A549 (cell line): Measurements from ENCODE around the gene MYCN. TPM values are rescaled to one million over a fixed set of nuclear protein-coding genes. Genes with fewer than 3 reads are reported as not detected.

Experiments
- ATAC-seq, 2 experiments: fragments of 200-7000 bp in 1 of 2; fragments of >200 bp in 1 of 2; cut with Nextera tagmentation in 1 of 2; cut with Tn5 transposase in 1 of 2; 3 replicates each; pipeline versions ENCODE4 v1.8.0 to v1.9.1; 2018 to 2020; ENCODE audit warnings: mild to moderate bottlenecking in 1 of 2, moderate library complexity in 1 of 2
- CTCF ChIA-PET: fragments of 300-600 bp; sonication (Branson Sonifier 250); formaldehyde crosslinking; extraction: SDS; loops from one replicate; lab custom pipeline; 2021; ENCODE audit warnings: antibody characterized with exemption, inconsistent platforms; lab: Yijun Ruan, JAX
- POLR2A ChIA-PET: fragments of 350-600 bp; formaldehyde crosslinking; extraction: SDS; loops from one replicate; lab custom pipeline; 2021; ENCODE audit warnings: antibody characterized with exemption, inconsistent platforms; lab: Yijun Ruan, JAX
- DNase-seq, 2 experiments: peaks; one replicate each; pipeline versions ENCODE4 v3.0.0 to v3.0.0-alpha.2; 2011 to 2016; ENCODE audit warnings: low read depth in 1 of 2, low spot score in 1 of 2
- FAIRE-seq: peaks from 2 replicates; lab custom pipeline; 2011; peaks lifted over from hg19 to GRCh38; lab: Jason Lieb, UNC
- H3K27ac ChIP-seq, 2 experiments: fragments of >200 bp; sonication (Bioruptor Twin); formaldehyde crosslinking; 3 replicates each; pipeline ENCODE4 v1.5.1; 2016 to 2017
- H3K4me1 ChIP-seq: fragments of >200 bp; sonication (Bioruptor Twin); formaldehyde crosslinking; 3 replicates; pipeline ENCODE4 v1.6.1; 2016
- H3K4me2 ChIP-seq: fragments of >200 bp; sonication (Bioruptor Twin); formaldehyde crosslinking; 3 replicates; pipeline ENCODE4 v1.6.1; 2016
- H3K4me3 ChIP-seq: fragments of >200 bp; sonication (Bioruptor Twin); formaldehyde crosslinking; 3 replicates; pipeline ENCODE4 v1.5.1; 2016
- H3K9me3 ChIP-seq: fragments of >200 bp; sonication (Bioruptor Twin); formaldehyde crosslinking; 3 replicates; pipeline ENCODE4 v1.6.1; 2016
- BHLHE40 ChIP-seq: IDR thresholded peaks from 2 replicates; pipeline ENCODE4 v1.6.1; 2012; ENCODE audit warnings: low read depth, low read length, inconsistent platforms
- CTCF ChIP-seq: fragments of >200 bp; sonication (Bioruptor Twin); formaldehyde crosslinking; IDR thresholded peaks from 3 replicates; pipeline ENCODE4 v1.5.1; 2016
- FOSB ChIP-seq: fragments of 250-450 bp; sonication (Bioruptor Pico); IDR thresholded peaks from 2 replicates; pipeline ENCODE4 v1.5.0; 2020; ENCODE audit warnings: mild to moderate bottlenecking, moderate library complexity
- FOXS1 ChIP-seq: fragments of 250-450 bp; sonication (Bioruptor Pico); IDR thresholded peaks from 2 replicates; pipeline ENCODE4 v1.5.0; 2020; ENCODE audit warnings: mild to moderate bottlenecking, moderate library complexity
- HOXA7 ChIP-seq: fragments of 250-450 bp; sonication (Bioruptor Pico); IDR thresholded peaks from 2 replicates; pipeline ENCODE4 v1.5.0; 2020; ENCODE audit warnings: mild to moderate bottlenecking, moderate library complexity
- MAFK ChIP-seq: fragments of 450-650 bp; IDR thresholded peaks from 2 replicates; pipeline ENCODE4 v1.6.1; 2014; ENCODE audit not compliant: partially characterized antibody
- MAZ ChIP-seq: fragments of 150-350 bp; IDR thresholded peaks from 2 replicates; pipeline ENCODE4 v1.6.1; 2014; ENCODE audit warnings: antibody characterized with exemption, low read depth, low read length, borderline replicate concordance
- NFE2L2 ChIP-seq: fragments of 150-350 bp; conservative IDR thresholded peaks from 2 replicates; pipeline ENCODE4 v1.6.1; 2014; ENCODE audit warnings: low read length
- POLR2AphosphoS2 ChIP-seq: conservative IDR thresholded peaks from 2 replicates; pipeline ENCODE4 v1.6.1; 2012; ENCODE audit warnings: low read length, improper control_type of control experiment, inconsistent platforms
- RARB ChIP-seq: fragments of 250-450 bp; sonication (Bioruptor Pico); IDR thresholded peaks from 2 replicates; pipeline ENCODE4 v1.8.0; 2021; ENCODE audit warnings: mild to moderate bottlenecking, moderate library complexity
- TFCP2L1 ChIP-seq: fragments of 250-450 bp; sonication (Bioruptor Pico); IDR thresholded peaks from 2 replicates; pipeline ENCODE4 v1.5.0; 2021; ENCODE audit warnings: mild to moderate bottlenecking
- ZFP36 ChIP-seq: fragments of 450-650 bp; IDR thresholded peaks from 2 replicates; pipeline ENCODE4 v1.6.1; 2014; ENCODE audit warnings: borderline replicate concordance; ENCODE audit not compliant: partially characterized antibody
- ZSCAN20 ChIP-seq: fragments of 250-450 bp; sonication (Bioruptor Pico); IDR thresholded peaks from 2 replicates; pipeline ENCODE4 v1.8.0; 2022; ENCODE audit warnings: mild to moderate bottlenecking, moderate library complexity
- WGBS: methylation state at CpG from one replicate; pipeline ENCODE4 v1.1.6; 2017; ENCODE audit errors: missing lambda C conversion rate; 5-methylcytosine and 5-hydroxymethylcytosine counted together
- polyA plus RNA-seq, 4 experiments: library from polyadenylated mRNA; depleted of rRNA in 3 of 4; stranded (reverse); fragments of >200 nt; fragmentation: RNase III in 1 of 4; extraction: RNeasy Plus Mini Kit Qiagen cat#74134 plus additional on column Dnase treatment in 1 of 4; gene quantifications; 2 replicates in 3 of 4; 3 replicates in 1 of 4; pipeline ENCODE4 v1.2.3, GENCODE V29; 2011 to 2017
- TF ChIP-seq, protein P1 (sequence below): fragments of 250-450 bp; sonication (Bioruptor Pico); IDR thresholded peaks from 2 replicates; pipeline ENCODE4 v1.5.0; 2021; ENCODE audit warnings: mild to moderate bottlenecking, moderate library complexity, borderline replicate concordance
- TF ChIP-seq, protein P2 (sequence below): fragments of 450-650 bp; IDR thresholded peaks from 2 replicates; pipeline ENCODE4 v1.6.1; 2014; ENCODE audit warnings: antibody characterized with exemption
- TF ChIP-seq, protein P3 (sequence below): fragments of 200-600 bp; sonication (generic); IDR thresholded peaks from 2 replicates; pipeline ENCODE4 v1.6.1; 2016; ENCODE audit warnings: antibody characterized with exemption, mild to moderate bottlenecking, moderate library complexity
- TF ChIP-seq, protein P4 (sequence below): fragments of 250-450 bp; sonication (Bioruptor Pico); IDR thresholded peaks from 2 replicates; pipeline ENCODE4 v1.5.0; 2020; ENCODE audit warnings: low read depth, mild to moderate bottlenecking, moderate library complexity
- TF ChIP-seq, protein P5 (sequence below): IDR thresholded peaks from 2 replicates; pipeline ENCODE4 v1.6.1; 2012; ENCODE audit warnings: low read depth, borderline replicate concordance
- TF ChIP-seq, protein P6 (sequence below): IDR thresholded peaks from 2 replicates; pipeline ENCODE4 v1.6.1; 2012

MYCN gene
- polyA plus RNA-seq, 2 of the 4 experiments (the other 2 are of a cell fraction), result not detected

DNA sequence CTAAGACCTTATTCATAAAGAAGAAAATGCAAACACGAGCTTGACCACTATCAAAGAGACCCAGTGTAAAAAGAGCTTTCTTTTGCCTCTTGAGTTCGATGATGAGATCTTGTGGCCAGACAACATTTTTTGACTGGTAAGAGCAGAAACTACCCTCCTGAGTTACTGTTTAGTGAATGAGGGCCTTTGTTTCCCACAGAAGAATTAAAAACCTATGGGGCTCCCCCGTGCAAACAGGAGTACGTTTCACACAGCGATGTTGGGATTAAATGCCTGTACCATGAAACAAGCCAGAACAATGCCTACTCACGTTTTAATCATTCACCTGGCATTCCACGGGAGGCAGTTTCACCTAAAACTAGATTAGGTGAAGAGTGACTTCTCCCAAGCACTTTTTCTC, 36.0 kb downstream of the MYCN start (continued):
- TF ChIP-seq, protein P1, sequence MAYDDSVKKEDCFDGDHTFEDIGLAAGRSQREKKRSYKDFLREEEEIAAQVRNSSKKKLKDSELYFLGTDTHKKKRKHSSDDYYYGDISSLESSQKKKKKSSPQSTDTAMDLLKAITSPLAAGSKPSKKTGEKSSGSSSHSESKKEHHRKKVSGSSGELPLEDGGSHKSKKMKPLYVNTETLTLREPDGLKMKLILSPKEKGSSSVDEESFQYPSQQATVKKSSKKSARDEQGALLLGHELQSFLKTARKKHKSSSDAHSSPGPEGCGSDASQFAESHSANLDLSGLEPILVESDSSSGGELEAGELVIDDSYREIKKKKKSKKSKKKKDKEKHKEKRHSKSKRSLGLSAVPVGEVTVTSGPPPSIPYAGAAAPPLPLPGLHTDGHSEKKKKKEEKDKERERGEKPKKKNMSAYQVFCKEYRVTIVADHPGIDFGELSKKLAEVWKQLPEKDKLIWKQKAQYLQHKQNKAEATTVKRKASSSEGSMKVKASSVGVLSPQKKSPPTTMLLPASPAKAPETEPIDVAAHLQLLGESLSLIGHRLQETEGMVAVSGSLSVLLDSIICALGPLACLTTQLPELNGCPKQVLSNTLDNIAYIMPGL, result no peak
- TF ChIP-seq, protein P2, sequence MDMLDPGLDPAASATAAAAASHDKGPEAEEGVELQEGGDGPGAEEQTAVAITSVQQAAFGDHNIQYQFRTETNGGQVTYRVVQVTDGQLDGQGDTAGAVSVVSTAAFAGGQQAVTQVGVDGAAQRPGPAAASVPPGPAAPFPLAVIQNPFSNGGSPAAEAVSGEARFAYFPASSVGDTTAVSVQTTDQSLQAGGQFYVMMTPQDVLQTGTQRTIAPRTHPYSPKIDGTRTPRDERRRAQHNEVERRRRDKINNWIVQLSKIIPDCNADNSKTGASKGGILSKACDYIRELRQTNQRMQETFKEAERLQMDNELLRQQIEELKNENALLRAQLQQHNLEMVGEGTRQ, result no peak
- no peak for TF ChIP-seq FOXS1 (CRISPR knock-in tag)
- TF ChIP-seq TFCP2L1 (CRISPR knock-in tag), result no peak

GRCh38 chr2:15979051-15979758, 38.9 kb downstream of the MYCN start:
- FAIRE-seq, result no peak
- no peak for DNase-seq
- TF ChIP-seq POLR2AphosphoS2, result no peak
- TF ChIP-seq, protein P3, sequence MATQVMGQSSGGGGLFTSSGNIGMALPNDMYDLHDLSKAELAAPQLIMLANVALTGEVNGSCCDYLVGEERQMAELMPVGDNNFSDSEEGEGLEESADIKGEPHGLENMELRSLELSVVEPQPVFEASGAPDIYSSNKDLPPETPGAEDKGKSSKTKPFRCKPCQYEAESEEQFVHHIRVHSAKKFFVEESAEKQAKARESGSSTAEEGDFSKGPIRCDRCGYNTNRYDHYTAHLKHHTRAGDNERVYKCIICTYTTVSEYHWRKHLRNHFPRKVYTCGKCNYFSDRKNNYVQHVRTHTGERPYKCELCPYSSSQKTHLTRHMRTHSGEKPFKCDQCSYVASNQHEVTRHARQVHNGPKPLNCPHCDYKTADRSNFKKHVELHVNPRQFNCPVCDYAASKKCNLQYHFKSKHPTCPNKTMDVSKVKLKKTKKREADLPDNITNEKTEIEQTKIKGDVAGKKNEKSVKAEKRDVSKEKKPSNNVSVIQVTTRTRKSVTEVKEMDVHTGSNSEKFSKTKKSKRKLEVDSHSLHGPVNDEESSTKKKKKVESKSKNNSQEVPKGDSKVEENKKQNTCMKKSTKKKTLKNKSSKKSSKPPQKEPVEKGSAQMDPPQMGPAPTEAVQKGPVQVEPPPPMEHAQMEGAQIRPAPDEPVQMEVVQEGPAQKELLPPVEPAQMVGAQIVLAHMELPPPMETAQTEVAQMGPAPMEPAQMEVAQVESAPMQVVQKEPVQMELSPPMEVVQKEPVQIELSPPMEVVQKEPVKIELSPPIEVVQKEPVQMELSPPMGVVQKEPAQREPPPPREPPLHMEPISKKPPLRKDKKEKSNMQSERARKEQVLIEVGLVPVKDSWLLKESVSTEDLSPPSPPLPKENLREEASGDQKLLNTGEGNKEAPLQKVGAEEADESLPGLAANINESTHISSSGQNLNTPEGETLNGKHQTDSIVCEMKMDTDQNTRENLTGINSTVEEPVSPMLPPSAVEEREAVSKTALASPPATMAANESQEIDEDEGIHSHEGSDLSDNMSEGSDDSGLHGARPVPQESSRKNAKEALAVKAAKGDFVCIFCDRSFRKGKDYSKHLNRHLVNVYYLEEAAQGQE, result no peak
- TF ChIP-seq FOSB (CRISPR knock-in tag), result no peak
- no peak overlapping the region for H3K4me3 ChIP-seq
- 34% methylated on average over 9 of the region's 9 CpGs for WGBS
- ChIA-PET CTCF (no interaction called here), POLR2A (no interaction called here)
- H3K9me3 ChIP-seq, result no peaks in the 10 kb centered on the region
- no peak for ATAC-seq
- no peak overlapping the region for H3K4me2 ChIP-seq
- H3K4me1 ChIP-seq, result no peaks in the 10 kb centered on the region
- no peak overlapping the region for H3K27ac ChIP-seq

DNA sequence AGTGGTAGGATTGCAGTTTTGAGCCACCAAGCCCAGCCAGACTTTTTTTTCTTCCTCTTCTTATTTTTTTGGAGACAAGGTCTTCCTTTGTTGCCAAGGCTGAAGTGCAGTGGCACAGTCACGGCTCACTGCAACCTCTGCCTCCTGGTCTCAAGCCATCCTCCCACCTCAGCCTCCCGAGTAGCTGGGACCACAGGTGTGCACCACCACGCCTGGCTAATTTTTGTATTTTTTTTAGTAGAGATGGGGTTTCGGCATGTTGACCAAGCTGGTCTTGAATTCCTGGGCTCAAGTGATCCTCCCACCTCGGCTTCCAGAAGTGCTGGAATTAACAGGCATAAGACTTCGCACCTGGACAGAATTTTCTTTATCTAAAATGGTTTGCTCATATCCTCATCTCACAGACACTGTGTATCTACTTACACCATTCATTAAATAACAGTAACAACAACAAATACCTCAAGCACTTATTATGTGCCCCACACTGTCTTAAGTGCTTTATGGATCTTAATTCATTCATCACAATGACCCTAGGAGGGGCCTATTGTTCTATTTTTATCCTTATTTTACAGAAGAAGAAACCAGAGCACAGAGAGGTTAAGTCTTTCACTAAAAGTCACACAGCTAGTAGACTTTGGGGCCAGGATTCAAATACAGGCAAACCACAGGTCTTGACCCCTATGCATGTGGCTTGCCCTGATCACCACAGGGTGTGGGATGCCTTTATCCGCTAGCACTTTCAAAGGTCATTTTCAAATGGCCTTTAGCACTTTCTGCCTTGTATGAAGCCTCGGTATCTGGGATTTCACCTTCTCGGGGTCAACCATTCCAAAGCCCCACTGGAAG, 39.6 kb downstream of the MYCN start:
- no peak for DNase-seq
- Histone ChIP-seq H3K4me1 (no peaks in the 10 kb centered on the region), H3K4me3 (no peak overlapping the region), H3K4me2 (no peak overlapping the region), H3K27ac (no peak overlapping the region), H3K9me3 (no peaks in the 10 kb centered on the region)
- no peak for FAIRE-seq
- WGBS, result 48% methylated on average over 9 of the region's 9 CpGs
- ChIA-PET CTCF (no interaction called here), POLR2A (no interaction called here)
- no peak for ATAC-seq
- TF ChIP-seq MAZ (no peak), ZSCAN20 (CRISPR knock-in tag) (no peak), FOSB (CRISPR knock-in tag) (no peak), NFE2L2 (no peak), HOXA7 (no peak), ZFP36 (no peak), RARB (no peak), BHLHE40 (no peak), MAFK (no peak), CTCF (no peak)
- TF ChIP-seq, protein P4, sequence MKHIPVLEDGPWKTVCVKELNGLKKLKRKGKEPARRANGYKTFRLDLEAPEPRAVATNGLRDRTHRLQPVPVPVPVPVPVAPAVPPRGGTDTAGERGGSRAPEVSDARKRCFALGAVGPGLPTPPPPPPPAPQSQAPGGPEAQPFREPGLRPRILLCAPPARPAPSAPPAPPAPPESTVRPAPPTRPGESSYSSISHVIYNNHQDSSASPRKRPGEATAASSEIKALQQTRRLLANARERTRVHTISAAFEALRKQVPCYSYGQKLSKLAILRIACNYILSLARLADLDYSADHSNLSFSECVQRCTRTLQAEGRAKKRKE (CRISPR knock-in tag), result no peak
- TF ChIP-seq, protein P5, sequence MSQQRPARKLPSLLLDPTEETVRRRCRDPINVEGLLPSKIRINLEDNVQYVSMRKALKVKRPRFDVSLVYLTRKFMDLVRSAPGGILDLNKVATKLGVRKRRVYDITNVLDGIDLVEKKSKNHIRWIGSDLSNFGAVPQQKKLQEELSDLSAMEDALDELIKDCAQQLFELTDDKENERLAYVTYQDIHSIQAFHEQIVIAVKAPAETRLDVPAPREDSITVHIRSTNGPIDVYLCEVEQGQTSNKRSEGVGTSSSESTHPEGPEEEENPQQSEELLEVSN, result no peak
- TF ChIP-seq, protein P1, result no peak
- TF ChIP-seq, protein P6, sequence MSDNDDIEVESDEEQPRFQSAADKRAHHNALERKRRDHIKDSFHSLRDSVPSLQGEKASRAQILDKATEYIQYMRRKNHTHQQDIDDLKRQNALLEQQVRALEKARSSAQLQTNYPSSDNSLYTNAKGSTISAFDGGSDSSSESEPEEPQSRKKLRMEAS, result no peak
